OCI-LY1 (cell line): ENCODE results near the gene HCRTR1.

ENCODE experiments used
- CTCF ChIP-seq: fragments of 200-600 bp; sonication (generic), shearing (Covaris generic); IDR thresholded peaks from 2 replicates; pipeline ENCODE4 v1.5.1; 2017; ENCODE audit warnings: mild to moderate bottlenecking, antibody characterized with exemption, low read length, moderate library complexity, mixed read lengths
- EZH2 ChIP-seq: fragments of 200-600 bp; sonication (generic), shearing (Covaris generic); IDR thresholded peaks from 2 replicates; pipeline ENCODE4 v1.8.0; 2017; ENCODE audit warnings: borderline replicate concordance, mixed run types, mild to moderate bottlenecking, antibody characterized with exemption, low read length, moderate library complexity, mixed read lengths

GRCh38 chr1:31588751-31589515 is 28.6 kb upstream of the HCRTR1 start:
- TF ChIP-seq CTCF (no peak), EZH2 (no peak)
